ENCODE data around the gene MPO.

- TF ChIP-seq POLR2A (IDR thresholded peaks at IDR 0.05) (no peak), CTCF (IDR thresholded peaks at IDR 0.05) (no peak)
These were observed 35.2 kb downstream of the MPO start for GRCh38 chr17:58245428-58246103.
